Central memory CD8-positive, alpha-beta T cell (primary cell): ENCODE results near the gene RPUSD1.
"Not testable (repeated sequence)": the region's sequence is repeated elsewhere in the genome, so short reads cannot be mapped to it uniquely, and the experiment has no call there.

Experiments
- ATAC-seq: fragments of 150-1000 bp; cut with Tn5 transposase; replicated peaks from 2 replicates; pipeline ENCODE4 v1.10.0; 2022; ENCODE audit warnings: mild to moderate bottlenecking, moderate FRiP score, moderate number of reproducible peaks; ENCODE audit not compliant: poor library complexity, severe bottlenecking; ENCODE audit errors: extremely low read depth
- DNase-seq, 2 donors: peaks; one replicate each; pipeline ENCODE4 v3.0.0; 2021; ENCODE audit warnings: low spot score in 2 of 2
- H3K27ac Mint-ChIP-seq: one replicate; pipeline ENCODE4 v1.8.0; 2022; ENCODE audit warnings: low read depth, mild to moderate bottlenecking, moderate library complexity, mixed read lengths
- H3K27me3 Mint-ChIP-seq: one replicate; pipeline ENCODE4 v1.8.0; 2022; ENCODE audit warnings: mixed read lengths
- H3K36me3 Mint-ChIP-seq: one replicate; pipeline ENCODE4 v1.8.0; 2022; ENCODE audit warnings: mild to moderate bottlenecking, moderate library complexity, mixed read lengths; ENCODE audit not compliant: insufficient read depth
- H3K4me1 Mint-ChIP-seq: one replicate; pipeline ENCODE4 v1.8.0; 2022; ENCODE audit warnings: mixed read lengths
- H3K4me3 Mint-ChIP-seq: one replicate; pipeline ENCODE4 v1.8.0; 2022; ENCODE audit warnings: mild to moderate bottlenecking, moderate library complexity, mixed read lengths
- H3K9me3 Mint-ChIP-seq: one replicate; pipeline ENCODE4 v1.8.0; 2022; ENCODE audit warnings: mixed read lengths

The RPUSD1 gene

DNA sequence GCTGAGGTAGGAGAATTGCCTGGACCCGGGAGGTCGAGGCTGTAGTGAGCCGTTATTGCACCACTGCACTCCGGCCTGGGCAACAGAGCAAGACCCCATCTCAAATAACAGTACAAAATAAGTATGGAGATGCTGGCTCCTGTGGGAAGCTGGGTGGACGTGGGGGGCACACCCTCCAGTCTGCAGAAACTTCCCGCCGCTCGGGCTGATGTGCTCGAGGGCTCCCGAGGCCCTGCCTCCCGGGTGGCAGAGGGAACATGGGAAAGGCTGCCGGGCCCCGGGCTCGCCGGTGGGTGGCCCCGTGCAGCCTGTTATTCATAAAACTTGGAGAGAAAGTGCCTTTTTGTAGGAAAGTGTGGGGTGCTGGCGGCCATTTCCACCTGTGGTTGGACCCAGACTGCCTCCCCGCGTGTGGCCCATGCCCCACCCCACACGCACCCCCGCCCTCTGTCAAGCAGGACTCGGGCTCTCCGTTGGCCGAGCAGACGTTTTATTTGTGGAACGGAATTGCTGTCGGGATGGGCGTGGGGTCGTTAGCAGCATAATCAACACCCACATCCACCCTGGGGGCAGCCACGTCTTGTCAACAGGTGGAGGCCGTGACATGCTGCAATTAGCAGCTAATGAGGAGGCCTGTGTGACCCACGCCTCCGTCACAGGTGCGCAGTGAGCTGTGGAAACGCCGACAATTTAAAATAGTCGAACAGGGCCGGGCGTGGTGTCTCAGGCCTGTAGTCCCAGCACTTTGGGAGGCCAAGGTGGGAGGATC lies 40.0 kb downstream of the RPUSD1 start:
- Mint-ChIP-seq H3K4me3 (no peak overlapping the region), H3K36me3 (no peaks in the 10 kb centered on the region), H3K27me3 (no peaks in the 10 kb centered on the region), H3K9me3 (no peaks in the 10 kb centered on the region), H3K27ac (no peak overlapping the region), H3K4me1 (no peaks in the 10 kb centered on the region)
- ATAC-seq = no peak
- DNase-seq = no peak

- H3K27me3 Mint-ChIP-seq = no peaks in the 10 kb centered on the region
- DNase-seq (no peak), ATAC-seq (no peak)
- no peaks in the 10 kb centered on the region for H3K36me3 Mint-ChIP-seq
- H3K4me1 Mint-ChIP-seq = no peaks in the 10 kb centered on the region
- H3K9me3 Mint-ChIP-seq = no peaks in the 10 kb centered on the region
- H3K27ac Mint-ChIP-seq = no peak overlapping the region
- H3K4me3 Mint-ChIP-seq = no peak overlapping the region
Measured at GRCh38 chr16:746637-747036, 41.5 kb downstream of the RPUSD1 start.

- no peaks in the 10 kb centered on the region for H3K27me3 Mint-ChIP-seq
- DNase-seq (no peak), ATAC-seq (no peak)
- no peak overlapping the region for H3K27ac Mint-ChIP-seq
- peaks cover 2% of the 10 kb centered on the region for H3K36me3 Mint-ChIP-seq
- H3K9me3 Mint-ChIP-seq = no peaks in the 10 kb centered on the region
- H3K4me1 Mint-ChIP-seq = no peaks in the 10 kb centered on the region
- H3K4me3 Mint-ChIP-seq = no peak overlapping the region
Measured at GRCh38 chr16:745739-746138, 42.4 kb downstream of the RPUSD1 start.

- DNase-seq = no peak
- no peak for ATAC-seq
- Mint-ChIP-seq H3K4me3 (no peak overlapping the region), H3K4me1 (no peaks in the 10 kb centered on the region), H3K27me3 (no peaks in the 10 kb centered on the region), H3K36me3 (peaks cover 5% of the 10 kb centered on the region), H3K27ac (no peak overlapping the region), H3K9me3 (no peaks in the 10 kb centered on the region)
Measured at GRCh38 chr16:743794-744500, 44.2 kb downstream of the RPUSD1 start.

DNA sequence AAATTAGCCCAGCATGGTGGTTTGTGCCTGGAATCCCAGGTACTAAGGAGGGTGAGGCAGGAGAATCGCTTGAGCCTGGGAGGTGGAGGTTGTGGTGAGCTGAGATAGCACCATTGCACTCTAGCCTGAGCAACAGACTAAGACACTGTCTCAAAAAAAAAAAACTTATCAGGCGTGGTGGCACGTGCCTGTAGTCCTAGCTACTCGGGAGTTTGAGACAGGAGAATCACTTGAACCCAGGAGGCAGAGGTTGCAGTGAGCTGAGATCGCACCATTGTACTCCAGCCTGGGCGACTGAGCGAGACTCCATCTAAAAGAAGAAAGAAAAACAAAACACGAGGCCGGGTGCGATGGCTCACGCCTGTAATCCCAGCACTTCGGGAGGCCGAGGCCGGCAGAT lies 45.3 kb downstream of the RPUSD1 start:
- not testable (repeated sequence) for H3K4me1 Mint-ChIP-seq, H3K9me3 Mint-ChIP-seq, H3K4me3 Mint-ChIP-seq, ATAC-seq, H3K27ac Mint-ChIP-seq, DNase-seq, H3K27me3 Mint-ChIP-seq
- H3K36me3 Mint-ChIP-seq = peaks cover 13% of the 10 kb centered on the region

DNA sequence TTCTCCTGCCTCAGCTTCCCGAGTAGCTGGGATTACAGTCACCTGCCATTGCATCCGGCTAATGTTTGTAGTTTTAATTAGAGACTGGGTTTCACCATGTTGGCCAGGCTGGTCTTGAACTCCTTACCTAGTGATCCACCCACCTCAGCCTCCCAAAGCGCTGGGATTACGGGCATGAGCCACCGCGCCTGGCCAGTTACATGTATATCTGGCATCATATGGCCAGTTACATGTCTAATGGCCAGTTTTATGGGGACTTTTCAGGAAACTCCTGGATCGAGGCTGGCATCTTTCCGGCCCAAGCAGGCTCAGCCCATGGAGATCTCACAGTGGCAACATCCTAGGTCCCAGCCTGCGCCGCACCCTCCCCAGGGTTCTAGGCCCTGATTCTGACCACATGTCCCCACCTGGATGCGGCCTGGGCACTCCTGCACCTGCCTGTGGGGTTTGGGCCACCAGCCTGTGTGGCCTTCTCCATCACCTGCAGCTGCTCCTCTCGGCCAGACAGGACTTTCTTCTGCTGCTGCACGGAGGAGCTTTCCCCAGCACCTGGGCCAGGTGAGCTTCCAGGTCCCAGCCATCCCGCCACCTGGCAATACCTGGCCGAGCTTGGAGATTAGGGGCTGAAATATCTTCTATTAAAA lies 46.1 kb downstream of the RPUSD1 start:
- Mint-ChIP-seq H3K4me1 (no peaks in the 10 kb centered on the region), H3K4me3 (peak overlapping the region; percentile 69), H3K9me3 (no peaks in the 10 kb centered on the region), H3K36me3 (peaks cover 18% of the 10 kb centered on the region), H3K27ac (no peak overlapping the region), H3K27me3 (no peaks in the 10 kb centered on the region)
- ATAC-seq (no peak), DNase-seq (no peak)

DNA sequence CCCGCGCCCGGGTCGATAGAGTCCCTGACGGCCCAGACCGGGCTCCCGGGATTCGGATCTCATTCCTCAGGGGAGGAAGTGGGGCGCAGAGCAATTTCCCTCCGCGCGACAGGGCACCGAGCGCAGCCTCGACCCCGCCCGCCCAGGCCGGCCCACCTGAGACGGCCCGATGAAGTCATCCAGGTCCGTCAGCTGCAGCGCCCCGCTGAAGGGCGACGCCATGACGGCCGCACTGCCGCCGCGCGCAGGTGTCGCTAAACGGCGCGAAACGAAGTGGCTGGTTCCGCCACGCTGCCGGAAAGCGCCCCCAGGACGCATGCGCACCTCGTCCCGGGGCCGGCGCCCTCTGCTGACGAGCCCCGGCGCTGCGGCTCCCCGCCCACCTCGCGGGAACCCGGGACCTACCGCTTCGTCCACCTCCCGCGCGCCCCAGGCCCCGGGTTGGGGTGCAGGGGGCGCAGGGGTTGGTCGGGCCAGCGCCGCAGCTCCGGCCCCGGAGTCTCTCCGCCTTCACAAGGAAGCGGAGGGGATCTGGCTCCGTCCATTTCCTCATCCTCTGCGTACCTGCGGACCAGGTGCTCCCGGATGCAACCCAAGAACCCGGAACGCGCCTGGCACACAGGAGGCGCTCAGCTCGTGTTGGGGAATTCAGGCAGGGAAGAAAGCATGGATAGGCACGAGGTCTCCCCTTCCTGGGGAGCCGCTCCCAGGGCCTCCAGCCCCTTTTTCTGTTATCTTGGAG lies 47.2 kb downstream of the RPUSD1 start, which contains the start of gene CIAO3:
TSS of gene CIAO3 (minus strand) at position 234 of the 742 bp plus-strand sequence. CDS start at position 222, 12 bp downstream.
- ATAC-seq = peak; percentile 85

GRCh38 chr16:740459-740763 lies 47.8 kb downstream of the RPUSD1 start:
- ATAC-seq (peak; percentile 21), DNase-seq (no peak)

More for the DNA sequence above, 47.2 kb downstream of the RPUSD1 start, which contains the start of gene CIAO3:
- Mint-ChIP-seq H3K4me3 (peak within 1 kb of the TSS; percentile 69), H3K9me3 (no peaks in the 10 kb centered on the region), H3K27ac (no peak within 1 kb of the TSS), H3K27me3 (no peaks in the 10 kb centered on the region), H3K4me1 (no peaks in the 10 kb centered on the region), H3K36me3 (peaks cover 27% of the 10 kb centered on the region)
- DNase-seq = peak; percentile 88 to 97

DNA sequence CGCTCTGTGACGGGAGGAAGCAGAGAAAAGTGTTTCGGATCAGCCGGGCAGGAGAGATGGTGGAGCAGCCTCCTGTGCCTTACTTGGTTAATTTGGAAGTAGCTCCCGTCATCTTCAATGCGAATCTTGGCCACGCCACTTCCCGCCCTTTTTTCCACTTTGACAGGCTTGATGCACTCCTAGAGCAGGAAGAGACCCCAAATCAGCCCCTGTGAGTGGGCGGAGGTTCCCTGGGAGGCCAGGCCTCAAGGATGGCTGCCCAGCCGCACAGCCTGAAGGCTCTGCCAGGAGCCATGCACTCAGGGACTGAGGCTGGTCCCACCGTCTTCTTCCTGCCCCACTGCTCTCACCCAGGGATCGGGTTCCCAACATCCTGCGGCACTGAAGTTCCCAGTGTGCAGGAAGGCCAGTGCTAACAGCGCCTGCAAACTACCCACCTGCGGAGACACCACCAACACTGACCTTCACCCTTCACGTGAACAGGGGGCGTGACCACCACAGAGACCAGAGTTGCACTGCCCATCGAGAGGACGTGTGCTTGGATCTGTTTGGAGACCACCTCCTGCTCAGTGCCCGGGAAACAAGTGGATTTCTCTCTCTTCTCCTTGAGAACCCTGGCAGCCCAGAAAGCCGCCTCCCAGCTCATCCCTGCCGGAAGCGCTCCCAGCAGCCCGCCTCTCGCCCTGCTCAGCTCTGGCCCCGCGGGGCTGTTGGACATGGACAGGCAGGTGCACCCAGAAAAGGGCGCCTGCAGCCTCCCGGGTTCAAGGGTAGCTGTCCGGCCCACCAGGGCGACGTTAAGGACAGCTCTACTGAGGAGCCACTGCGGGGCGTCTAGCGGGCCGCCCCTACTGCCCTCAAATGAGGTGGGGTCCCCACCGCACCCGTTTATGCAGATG lies 48.4 kb downstream of the RPUSD1 start:
- Mint-ChIP-seq H3K36me3 (peaks cover 31% of the 10 kb centered on the region), H3K4me3 (peak overlapping the region; percentile 69), H3K27ac (no peak overlapping the region), H3K27me3 (no peaks in the 10 kb centered on the region), H3K4me1 (peaks cover 6% of the 10 kb centered on the region), H3K9me3 (no peaks in the 10 kb centered on the region)
- DNase-seq = no peak
- ATAC-seq = no peak

More at GRCh38 chr16:740459-740763, 47.8 kb downstream of the RPUSD1 start:
- Mint-ChIP-seq H3K9me3 (no peaks in the 10 kb centered on the region), H3K4me1 (peaks cover 1% of the 10 kb centered on the region), H3K27me3 (no peaks in the 10 kb centered on the region), H3K4me3 (peak overlapping the region; percentile 69), H3K36me3 (peaks cover 31% of the 10 kb centered on the region), H3K27ac (no peak overlapping the region)

GRCh38 chr16:736936-737481 lies 51.2 kb downstream of the RPUSD1 start:
- Mint-ChIP-seq H3K36me3 (peaks cover 37% of the 10 kb centered on the region), H3K4me3 (no peak overlapping the region), H3K27ac (no peak overlapping the region), H3K9me3 (no peaks in the 10 kb centered on the region), H3K27me3 (no peaks in the 10 kb centered on the region), H3K4me1 (peaks cover 6% of the 10 kb centered on the region)
- DNase-seq = no peak
- no peak for ATAC-seq

DNA sequence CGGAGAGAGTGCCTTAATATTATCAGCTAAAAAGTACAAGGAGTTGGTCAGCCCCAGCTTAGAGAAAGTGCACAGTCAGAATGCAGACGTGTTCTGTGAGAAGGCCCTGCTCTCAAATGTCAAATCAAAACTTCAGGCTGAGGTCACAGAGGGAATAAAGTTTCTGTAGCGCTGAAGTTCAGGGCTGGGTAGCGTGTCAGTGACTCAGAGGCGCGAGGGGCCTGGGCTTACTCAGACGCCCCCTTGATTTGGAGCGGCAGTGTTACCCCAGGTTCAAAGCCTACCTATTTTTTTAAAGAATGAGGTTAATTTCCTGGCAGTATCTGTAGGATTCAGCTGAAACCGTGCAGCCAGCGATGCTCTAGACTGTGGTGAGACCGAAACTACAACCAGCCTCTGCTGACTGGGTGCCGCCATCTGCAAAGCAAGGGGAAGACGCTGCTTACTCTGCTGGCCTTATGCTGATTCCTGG lies 52.2 kb downstream of the RPUSD1 start:
- Mint-ChIP-seq H3K4me1 (peaks cover 6% of the 10 kb centered on the region), H3K9me3 (no peaks in the 10 kb centered on the region), H3K4me3 (no peak overlapping the region), H3K27me3 (no peaks in the 10 kb centered on the region), H3K27ac (no peak overlapping the region), H3K36me3 (peaks cover 36% of the 10 kb centered on the region)
- ATAC-seq (no peak), DNase-seq (no peak)
